MM.1S (cell line): ENCODE data around the gene OTULIN.

Experiments used
- CTCF ChIP-seq: fragments of 300-600 bp; sonication (generic); IDR thresholded peaks from 2 replicates; pipeline ENCODE4 v1.5.1; 2016; ENCODE audit warnings: antibody characterized with exemption, low read length, mixed read lengths
- EZH2 ChIP-seq: fragments of 300-600 bp; sonication (generic); optimal IDR thresholded peaks from 2 replicates; pipeline ENCODE3; 2017; ENCODE audit warnings: low read depth, mild to moderate bottlenecking, antibody characterized with exemption, low read length, mixed read lengths
- EZH2phosphoT487 ChIP-seq: fragments of 300-600 bp; sonication (generic); IDR thresholded peaks from 2 replicates; pipeline ENCODE4 v1.6.1; 2018; ENCODE audit warnings: antibody characterized with exemption, low read length

- no peak for TF ChIP-seq CTCF
- TF ChIP-seq EZH2phosphoT487: no peak
- TF ChIP-seq EZH2: no peak
Measured at GRCh38 chr5:14684757-14685156, 20.2 kb downstream of the OTULIN start.
